GM12801 (cell line): ENCODE data around the gene THOP1.

Experiments
- TF ChIP-seq, protein P1 (sequence below): IDR thresholded peaks from one replicate; pipeline ENCODE4 v1.5.1; 2011; ENCODE audit warnings: control low read depth; ENCODE audit not compliant: insufficient read length; ENCODE audit errors: extremely low read depth

Gene THOP1

DNA sequence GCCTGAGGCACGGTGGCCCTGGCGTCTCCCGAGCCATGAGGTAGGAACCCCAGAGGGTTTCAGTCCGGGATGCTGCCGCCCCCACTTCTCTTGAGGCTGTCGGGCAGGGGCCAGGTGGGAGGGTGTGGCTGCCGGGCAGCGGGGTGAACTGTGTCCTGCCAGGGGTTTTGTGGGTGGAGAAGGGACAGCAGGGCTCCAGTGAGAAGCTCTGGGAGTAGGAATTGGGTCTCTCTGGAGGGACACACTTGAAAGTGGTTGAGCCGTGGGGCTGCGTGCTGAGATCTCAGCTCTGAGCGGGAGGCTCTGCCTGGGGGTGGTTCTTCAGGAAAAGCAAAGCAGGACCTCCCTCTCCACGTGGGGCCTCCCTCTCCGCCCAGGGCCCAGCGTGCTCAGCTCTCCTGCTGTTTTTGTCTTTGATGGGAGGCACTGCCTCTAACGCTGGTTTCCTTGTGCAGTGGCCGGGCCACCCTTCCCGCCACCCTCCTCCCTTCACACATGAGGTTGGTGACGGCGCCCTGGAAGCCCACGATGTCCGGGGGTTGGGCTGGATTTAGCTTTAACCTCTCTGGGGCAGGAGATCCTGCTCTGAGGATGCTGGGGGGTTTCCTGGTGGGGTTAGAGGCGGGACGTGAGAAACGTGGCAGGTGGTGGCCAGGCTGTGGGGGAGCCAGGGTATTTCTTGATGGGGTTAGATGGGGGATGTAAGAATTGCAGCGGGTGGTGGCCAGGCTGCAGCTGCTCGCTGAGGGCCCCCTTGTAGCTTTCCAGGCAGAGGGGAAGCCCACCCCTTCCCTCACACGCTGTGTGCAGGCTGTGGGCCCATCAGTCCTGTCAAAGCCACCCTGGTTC is 19.1 kb downstream of the THOP1 start:
- TF ChIP-seq, protein P1, sequence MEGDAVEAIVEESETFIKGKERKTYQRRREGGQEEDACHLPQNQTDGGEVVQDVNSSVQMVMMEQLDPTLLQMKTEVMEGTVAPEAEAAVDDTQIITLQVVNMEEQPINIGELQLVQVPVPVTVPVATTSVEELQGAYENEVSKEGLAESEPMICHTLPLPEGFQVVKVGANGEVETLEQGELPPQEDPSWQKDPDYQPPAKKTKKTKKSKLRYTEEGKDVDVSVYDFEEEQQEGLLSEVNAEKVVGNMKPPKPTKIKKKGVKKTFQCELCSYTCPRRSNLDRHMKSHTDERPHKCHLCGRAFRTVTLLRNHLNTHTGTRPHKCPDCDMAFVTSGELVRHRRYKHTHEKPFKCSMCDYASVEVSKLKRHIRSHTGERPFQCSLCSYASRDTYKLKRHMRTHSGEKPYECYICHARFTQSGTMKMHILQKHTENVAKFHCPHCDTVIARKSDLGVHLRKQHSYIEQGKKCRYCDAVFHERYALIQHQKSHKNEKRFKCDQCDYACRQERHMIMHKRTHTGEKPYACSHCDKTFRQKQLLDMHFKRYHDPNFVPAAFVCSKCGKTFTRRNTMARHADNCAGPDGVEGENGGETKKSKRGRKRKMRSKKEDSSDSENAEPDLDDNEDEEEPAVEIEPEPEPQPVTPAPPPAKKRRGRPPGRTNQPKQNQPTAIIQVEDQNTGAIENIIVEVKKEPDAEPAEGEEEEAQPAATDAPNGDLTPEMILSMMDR = no peak

DNA sequence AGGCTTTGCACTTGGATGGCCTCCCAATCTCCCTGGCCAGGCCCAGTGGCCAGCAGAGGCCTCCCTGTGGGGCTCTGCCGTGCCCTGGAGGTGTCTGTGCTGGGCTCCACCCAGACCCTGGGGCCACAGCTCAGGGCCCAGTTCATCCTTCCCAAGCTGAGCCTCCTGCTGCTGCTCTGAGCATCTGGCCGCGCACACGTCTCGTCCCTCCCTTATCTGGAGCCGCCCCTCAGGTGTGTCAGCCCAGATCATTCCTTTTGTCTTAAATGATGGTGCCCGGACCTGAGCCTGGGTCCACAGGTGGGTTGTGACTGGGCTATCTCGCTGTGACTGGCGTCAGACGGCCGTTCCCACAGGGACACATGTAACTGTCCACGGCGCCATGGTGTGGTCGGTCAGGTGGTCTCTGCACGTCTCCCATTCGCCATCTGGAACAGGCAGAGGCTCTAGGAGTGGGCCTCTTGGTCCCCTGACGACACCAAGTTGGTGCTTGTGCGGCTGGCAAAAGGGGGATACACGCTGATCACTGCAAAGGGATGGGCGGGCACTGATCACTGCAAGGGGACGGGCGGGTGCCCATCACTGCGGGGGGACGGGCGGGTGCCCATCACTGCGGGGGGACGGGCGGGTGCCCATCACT is 20.1 kb downstream of the THOP1 start:
- TF ChIP-seq, protein P1 = no peak

DNA sequence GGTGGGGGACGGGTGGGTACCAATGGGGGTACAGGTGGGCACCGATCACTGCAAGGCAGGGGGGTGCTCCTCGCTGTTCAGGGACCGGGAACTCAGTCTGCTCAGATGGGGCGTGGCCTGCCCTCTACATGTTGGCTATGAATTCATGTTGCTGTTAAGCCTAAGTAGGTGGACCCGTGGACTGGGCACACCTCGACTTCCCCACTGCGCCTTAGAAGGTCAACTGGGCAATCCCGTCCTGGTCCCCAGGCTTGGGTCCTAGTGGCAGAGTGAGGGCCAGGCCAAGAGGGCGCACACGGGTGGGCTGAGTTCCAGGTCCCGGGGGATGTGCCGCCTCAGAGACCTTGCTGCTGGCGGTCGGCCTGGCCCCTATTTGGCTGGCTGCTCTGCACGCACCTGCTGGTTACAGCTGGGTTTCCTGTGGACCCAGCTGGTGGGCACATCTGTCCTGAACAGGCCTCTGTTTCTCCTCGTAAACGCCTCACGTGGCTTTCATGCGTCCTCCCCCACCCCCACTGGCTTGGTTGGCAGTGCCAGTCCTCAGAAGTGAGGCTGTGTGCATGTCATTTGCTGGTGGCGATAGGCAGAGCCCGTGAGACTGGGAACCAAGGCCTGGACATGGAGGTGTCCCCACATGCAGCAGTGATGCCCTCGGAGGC is 20.8 kb downstream of the THOP1 start:
- TF ChIP-seq, protein P1 = no peak

DNA sequence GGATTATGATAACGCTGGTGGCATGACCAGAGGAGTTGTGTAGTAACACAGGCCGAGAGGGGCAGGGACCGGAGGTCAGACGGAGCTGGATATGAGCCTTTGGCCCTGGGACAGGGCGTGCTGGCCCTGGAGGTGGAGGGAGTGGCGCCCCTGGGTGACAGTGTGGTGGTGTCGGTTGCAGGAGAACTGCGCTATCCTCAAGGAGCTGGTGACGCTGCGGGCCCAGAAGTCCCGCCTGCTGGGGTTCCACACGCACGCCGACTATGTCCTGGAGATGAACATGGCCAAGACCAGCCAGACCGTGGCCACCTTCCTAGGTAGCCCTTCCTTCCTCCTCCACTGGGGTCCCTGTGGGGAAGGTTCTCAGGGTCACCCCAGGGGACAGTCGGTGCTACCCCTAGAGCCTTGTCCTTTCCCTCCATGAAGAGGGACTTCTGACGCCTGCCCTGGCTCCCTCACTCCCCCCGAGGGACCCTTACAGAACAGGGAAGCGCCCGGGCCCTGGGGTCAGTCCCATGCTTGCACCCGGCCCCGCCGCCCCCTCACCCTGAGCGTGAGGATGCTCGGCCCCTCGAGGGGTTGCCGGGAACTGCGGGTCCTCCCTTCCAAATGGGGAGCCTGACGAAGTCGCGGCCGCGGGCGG is 21.6 kb downstream of the THOP1 start:
- TF ChIP-seq, protein P1 = no peak

DNA sequence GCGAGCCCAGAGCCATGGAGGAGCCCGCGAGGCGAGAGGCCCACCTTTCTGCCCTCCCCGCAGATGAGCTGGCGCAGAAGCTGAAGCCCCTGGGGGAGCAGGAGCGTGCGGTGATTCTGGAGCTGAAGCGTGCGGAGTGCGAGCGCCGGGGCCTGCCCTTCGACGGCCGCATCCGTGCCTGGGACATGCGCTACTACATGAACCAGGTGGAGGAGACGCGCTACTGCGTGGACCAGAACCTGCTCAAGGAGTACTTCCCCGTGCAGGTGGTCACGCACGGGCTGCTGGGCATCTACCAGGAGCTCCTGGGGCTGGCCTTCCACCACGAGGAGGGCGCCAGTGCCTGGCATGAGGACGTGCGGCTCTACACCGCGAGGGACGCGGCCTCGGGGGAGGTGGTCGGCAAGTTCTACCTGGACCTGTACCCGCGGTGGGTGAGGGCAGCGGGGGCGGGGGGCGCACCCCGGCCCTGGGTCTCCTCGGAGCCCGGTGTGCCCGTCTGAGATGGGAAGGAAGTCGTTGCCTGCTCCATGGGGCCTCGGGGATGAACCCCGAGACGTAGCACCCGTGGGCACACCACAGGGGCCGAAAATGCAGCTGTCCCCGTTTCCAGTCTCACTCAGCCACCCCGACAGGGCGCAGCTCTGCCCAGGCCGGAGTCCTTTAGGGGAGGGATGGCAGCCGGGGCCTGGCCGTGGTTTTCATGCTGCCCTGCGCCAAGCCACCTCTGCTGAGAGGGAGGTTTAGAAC is 22.3 kb downstream of the THOP1 start:
- TF ChIP-seq, protein P1 = no peak

DNA sequence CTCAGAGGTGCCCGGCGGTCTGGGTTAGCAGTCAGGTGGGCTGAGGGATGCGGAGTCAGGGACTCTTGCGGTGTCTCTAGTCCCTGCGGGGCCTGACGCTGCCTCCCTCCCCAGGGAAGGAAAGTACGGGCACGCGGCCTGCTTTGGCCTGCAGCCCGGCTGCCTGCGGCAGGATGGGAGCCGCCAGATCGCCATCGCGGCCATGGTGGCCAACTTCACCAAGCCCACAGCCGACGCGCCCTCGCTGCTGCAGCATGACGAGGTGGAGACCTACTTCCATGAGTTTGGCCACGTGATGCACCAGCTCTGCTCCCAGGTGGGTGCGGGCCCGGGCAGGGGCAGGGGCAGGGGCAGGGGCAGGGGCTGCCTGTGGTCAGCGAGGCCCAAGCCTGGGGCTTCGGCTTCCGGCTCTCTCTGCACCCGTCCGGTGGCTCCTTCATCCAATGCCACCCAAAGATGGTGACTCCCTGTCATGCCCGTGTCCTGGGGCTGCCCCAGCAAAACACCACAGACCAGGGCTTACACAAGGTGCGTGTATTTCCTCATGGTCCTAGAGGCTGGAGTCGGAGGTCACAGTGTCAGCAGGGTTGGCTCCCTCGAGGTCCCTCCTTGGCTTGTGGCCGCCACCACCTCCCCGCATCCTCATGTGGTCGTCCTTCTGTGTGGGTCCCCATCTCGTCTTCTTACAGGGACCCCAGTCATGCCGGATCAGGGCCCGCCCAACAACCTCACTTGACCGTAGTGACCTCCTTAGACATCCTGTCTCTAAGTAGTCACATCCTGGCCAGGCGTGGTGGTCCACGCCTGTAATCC is 23.0 kb downstream of the THOP1 start:
- TF ChIP-seq, protein P1 = no peak
